GM18505 (cell line): Measurements from ENCODE around the gene STARD10.
"Not testable (repeated sequence)": the region's sequence is repeated elsewhere in the genome, so short reads cannot be mapped to it uniquely, and the experiment has no call there.

ENCODE experiments used
- ATAC-seq: cut with Tn5 transposase; IDR thresholded peaks from one replicate; pipeline ENCODE4 v1.9.1; 2021; ENCODE audit not compliant: unreplicated experiment
- POLR2A ChIP-seq: IDR thresholded peaks from 4 replicates; pipeline ENCODE4 v1.6.1; 2011; ENCODE audit warnings: borderline replicate concordance; ENCODE audit not compliant: insufficient read depth, insufficient read length; ENCODE audit errors: extremely low read depth

The STARD10 gene

GRCh38 chr11:72821920-72822799 lies 28.3 kb upstream of the STARD10 start:
- peak; percentile 57 for TF ChIP-seq POLR2A
- peak; percentile 69 for ATAC-seq

- no peak for TF ChIP-seq POLR2A
- ATAC-seq, result no peak
Observed at GRCh38 chr11:72821221-72821919, 27.5 kb upstream of the STARD10 start.

GRCh38 chr11:72820439-72821139 lies 26.7 kb upstream of the STARD10 start:
- peak; percentile 6 for TF ChIP-seq POLR2A
- ATAC-seq, result no peak

GRCh38 chr11:72818971-72819370 lies 25.1 kb upstream of the STARD10 start:
- no peak for ATAC-seq
- no peak for TF ChIP-seq POLR2A

GRCh38 chr11:72817966-72818365 lies 24.1 kb upstream of the STARD10 start:
- TF ChIP-seq POLR2A, result no peak
- ATAC-seq, result no peak

- no peak for ATAC-seq
- TF ChIP-seq POLR2A, result no peak
Observed at GRCh38 chr11:72816404-72816990, 22.6 kb upstream of the STARD10 start.

GRCh38 chr11:72815110-72815618 lies 21.3 kb upstream of the STARD10 start:
- peak; percentile 9 for ATAC-seq
- peak; percentile 34 for TF ChIP-seq POLR2A

GRCh38 chr11:72814286-72815109 lies 20.7 kb upstream of the STARD10 start, which contains the start of gene ATG16L2:
TSS of gene ATG16L2 (plus strand) at chr11:72814411. CDS start at chr11:72814446, 35 bp downstream.
- peak; percentile 56 for ATAC-seq
- peak; percentile 64 for TF ChIP-seq POLR2A

GRCh38 chr11:72813740-72814285 lies 20.0 kb upstream of the STARD10 start:
- peak; percentile 95 for TF ChIP-seq POLR2A
- peak; percentile 46 for ATAC-seq

- ATAC-seq, result no peak
- peak; percentile 48 for TF ChIP-seq POLR2A
Observed at GRCh38 chr11:72812967-72813739, 19.3 kb upstream of the STARD10 start.

GRCh38 chr11:72812604-72812966 lies 18.7 kb upstream of the STARD10 start:
- no peak for TF ChIP-seq POLR2A
- ATAC-seq, result no peak

GRCh38 chr11:72811686-72812085 lies 17.8 kb upstream of the STARD10 start:
- not testable (repeated sequence) for ATAC-seq
